ENCODE measurements around the gene IL1RAP. TPM values are rescaled to one million over a fixed set of nuclear protein-coding genes. Genes with fewer than 3 reads are reported as not detected.

The IL1RAP gene
- total RNA-seq, 2 experiments from 2014 or later = 13.7 to 14.7 TPM

DNA sequence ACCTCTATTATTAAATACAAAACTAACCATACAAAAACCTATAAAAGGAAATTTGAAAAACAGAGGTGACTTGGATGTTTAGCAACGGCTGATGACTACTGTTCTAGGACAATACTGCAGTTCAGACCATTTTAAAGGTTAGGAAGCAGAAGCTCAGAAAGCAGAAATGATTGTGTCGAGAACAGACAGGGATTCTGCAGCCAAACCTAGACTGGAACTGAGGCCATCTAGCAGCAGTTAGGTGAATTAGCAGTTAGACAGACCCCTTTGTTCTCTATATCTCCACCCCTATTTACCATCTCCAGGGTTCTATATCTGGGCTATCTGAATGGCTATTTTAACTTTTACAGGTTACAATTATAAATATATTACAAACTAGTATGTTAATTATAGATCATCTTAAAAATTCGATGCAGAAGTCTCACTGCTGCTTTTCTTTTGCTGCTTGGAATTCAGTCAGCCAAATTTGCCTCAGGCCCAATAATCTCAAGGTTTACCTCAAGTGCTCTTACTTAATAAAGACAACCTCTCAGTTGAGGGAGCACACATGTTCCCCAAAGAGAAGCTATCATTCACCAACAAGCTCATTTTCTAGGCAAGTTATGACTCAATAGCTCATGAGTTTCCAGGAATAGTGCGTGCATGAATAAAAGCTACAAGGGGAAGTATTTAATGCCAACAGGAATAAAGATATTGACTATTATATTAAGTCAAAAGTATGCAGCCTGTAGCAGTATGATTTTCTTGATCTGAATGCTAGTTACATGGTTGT is 9.3 kb upstream of the IL1RAP start:
- TF ChIP-seq, protein P1, sequence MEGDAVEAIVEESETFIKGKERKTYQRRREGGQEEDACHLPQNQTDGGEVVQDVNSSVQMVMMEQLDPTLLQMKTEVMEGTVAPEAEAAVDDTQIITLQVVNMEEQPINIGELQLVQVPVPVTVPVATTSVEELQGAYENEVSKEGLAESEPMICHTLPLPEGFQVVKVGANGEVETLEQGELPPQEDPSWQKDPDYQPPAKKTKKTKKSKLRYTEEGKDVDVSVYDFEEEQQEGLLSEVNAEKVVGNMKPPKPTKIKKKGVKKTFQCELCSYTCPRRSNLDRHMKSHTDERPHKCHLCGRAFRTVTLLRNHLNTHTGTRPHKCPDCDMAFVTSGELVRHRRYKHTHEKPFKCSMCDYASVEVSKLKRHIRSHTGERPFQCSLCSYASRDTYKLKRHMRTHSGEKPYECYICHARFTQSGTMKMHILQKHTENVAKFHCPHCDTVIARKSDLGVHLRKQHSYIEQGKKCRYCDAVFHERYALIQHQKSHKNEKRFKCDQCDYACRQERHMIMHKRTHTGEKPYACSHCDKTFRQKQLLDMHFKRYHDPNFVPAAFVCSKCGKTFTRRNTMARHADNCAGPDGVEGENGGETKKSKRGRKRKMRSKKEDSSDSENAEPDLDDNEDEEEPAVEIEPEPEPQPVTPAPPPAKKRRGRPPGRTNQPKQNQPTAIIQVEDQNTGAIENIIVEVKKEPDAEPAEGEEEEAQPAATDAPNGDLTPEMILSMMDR (IDR thresholded peaks at IDR 0.05) = no peak
- Mint-ChIP-seq H3K27me3 (peaks cover 24% of the 10 kb centered on the region), H3K4me3 (no peak overlapping the region), H3K4me1 (ENCODE audit: low read depth) (no peaks in the 10 kb centered on the region), H3K36me3 (ENCODE audit: low read depth) (no peaks in the 10 kb centered on the region), H3K27ac (no peak overlapping the region), H3K9me3 (no peaks in the 10 kb centered on the region)
- no peaks in the 10 kb centered on the region for H3K36me3 ChIP-seq (ENCODE audit: insufficient read depth, low read length)
- ATAC-seq (ENCODE audit: poor library complexity) = no peak
- no peaks in the 10 kb centered on the region for H3K4me1 ChIP-seq (ENCODE audit: insufficient read depth, low read length)
- no peaks in the 10 kb centered on the region for H3K27me3 ChIP-seq (ENCODE audit: control insufficient read depth in 1 of 2, insufficient read depth in 2 of 2, low read length in 2 of 2)
- no peak for DNase-seq
- no peak overlapping the region for H3K4me3 ChIP-seq (ENCODE audit: low read length)
- intact Hi-C loops (cut with DNase I, micrococcal nuclease) = no loop called here
- ChIA-PET CTCF (no interaction called here), POLR2A (interaction anchor here (1.5 kb wide), 1 partner anchor 9 kb away, joined by 7 read pairs; the partner anchor contains the start of gene IL1RAP)
- no peaks in the 10 kb centered on the region for H3K9me3 ChIP-seq (ENCODE audit: control insufficient read depth in 1 of 2, insufficient read depth in 1 of 2, low read length in 2 of 2)
- no peak overlapping the region for H3K27ac ChIP-seq (ENCODE audit: low read depth in 1 of 2, low read length in 2 of 2)

DNA sequence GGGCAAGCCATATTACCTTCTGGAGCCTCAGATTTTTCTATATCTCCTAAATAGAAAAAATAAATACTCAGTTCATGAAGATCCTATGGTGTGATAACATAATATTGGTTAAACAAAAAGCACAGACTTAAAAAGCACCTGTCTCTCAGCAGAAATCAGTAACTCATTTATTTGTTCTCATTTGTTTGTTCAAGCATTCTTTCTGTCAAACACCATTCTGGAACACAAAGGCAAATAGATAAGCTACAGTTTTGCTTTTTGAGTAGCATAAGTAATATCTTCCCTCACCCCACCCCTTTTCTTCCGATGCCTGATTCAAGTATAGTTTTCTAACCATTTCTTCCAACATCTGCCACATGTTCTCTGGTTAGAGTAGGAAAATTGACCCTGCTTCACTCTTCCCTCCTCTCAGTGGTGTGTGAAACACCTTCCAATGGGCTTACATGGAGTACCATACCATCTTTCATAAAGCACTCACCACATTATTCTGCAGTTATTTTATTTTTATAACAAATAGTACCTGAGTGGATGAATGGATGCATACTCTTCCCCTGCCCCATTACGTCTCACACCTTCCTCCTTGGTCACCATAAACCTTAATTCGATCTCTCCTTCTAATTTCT is 8.4 kb upstream of the IL1RAP start:
- Histone ChIP-seq H3K4me1 (ENCODE audit: insufficient read depth, low read length) (no peaks in the 10 kb centered on the region), H3K27ac (ENCODE audit: low read depth in 1 of 2, low read length in 2 of 2) (no peak overlapping the region), H3K9me3 (ENCODE audit: control insufficient read depth in 1 of 2, insufficient read depth in 1 of 2, low read length in 2 of 2) (no peaks in the 10 kb centered on the region), H3K4me3 (ENCODE audit: low read length) (no peak overlapping the region), H3K36me3 (ENCODE audit: insufficient read depth, low read length) (no peaks in the 10 kb centered on the region), H3K27me3 (ENCODE audit: control insufficient read depth in 1 of 2, insufficient read depth in 2 of 2, low read length in 2 of 2) (no peaks in the 10 kb centered on the region)
- peaks cover 22% of the 10 kb centered on the region for H3K27me3 Mint-ChIP-seq
- CTCF ChIA-PET = no interaction called here
- H3K36me3 Mint-ChIP-seq (ENCODE audit: low read depth) = no peaks in the 10 kb centered on the region
- H3K4me3 Mint-ChIP-seq = no peak overlapping the region
- POLR2A ChIA-PET = no interaction called here
- H3K9me3 Mint-ChIP-seq = no peaks in the 10 kb centered on the region
- DNase-seq = no peak
- ATAC-seq (ENCODE audit: poor library complexity) = no peak
- intact Hi-C loops (cut with DNase I, micrococcal nuclease) = no loop called here
- H3K4me1 Mint-ChIP-seq (ENCODE audit: low read depth) = no peaks in the 10 kb centered on the region
- no peak overlapping the region for H3K27ac Mint-ChIP-seq
- TF ChIP-seq, protein P1 (IDR thresholded peaks at IDR 0.05) = no peak

DNA sequence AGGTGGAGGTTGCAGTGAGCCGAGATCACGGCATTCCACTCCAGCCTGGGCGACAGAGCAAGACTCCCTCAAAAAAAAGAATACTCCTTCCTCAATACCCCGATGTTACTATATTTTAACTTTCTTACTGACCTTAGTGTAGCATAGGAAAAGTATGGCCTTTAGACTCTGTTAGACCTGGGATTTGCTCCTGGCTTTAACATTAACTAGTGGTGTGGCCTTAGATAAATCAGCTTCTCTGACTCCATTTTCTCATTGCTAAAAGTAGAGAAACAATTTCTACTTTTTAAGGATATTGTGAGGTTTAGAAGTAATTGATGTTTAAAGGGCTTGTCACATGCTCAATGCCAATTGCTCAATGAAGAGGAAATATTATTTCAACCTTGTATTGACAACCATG is 7.6 kb upstream of the IL1RAP start:
- H3K9me3 ChIP-seq (ENCODE audit: control insufficient read depth in 1 of 2, insufficient read depth in 1 of 2, low read length in 2 of 2) = no peaks in the 10 kb centered on the region
- no peak overlapping the region for H3K4me3 ChIP-seq (ENCODE audit: low read length)
- H3K27ac ChIP-seq (ENCODE audit: low read depth in 1 of 2, low read length in 2 of 2) = no peak overlapping the region
- TF ChIP-seq, protein P1 (IDR thresholded peaks at IDR 0.05) = no peak
- Mint-ChIP-seq H3K27ac (no peak overlapping the region), H3K9me3 (no peaks in the 10 kb centered on the region), H3K27me3 (peaks cover 17% of the 10 kb centered on the region), H3K4me3 (no peak overlapping the region), H3K4me1 (ENCODE audit: low read depth) (no peaks in the 10 kb centered on the region), H3K36me3 (ENCODE audit: low read depth) (no peaks in the 10 kb centered on the region)
- POLR2A ChIA-PET = no interaction called here
- CTCF ChIA-PET = no interaction called here
- ATAC-seq (ENCODE audit: poor library complexity) (no peak), DNase-seq (no peak)
- intact Hi-C loops (cut with DNase I, micrococcal nuclease) = no loop called here
- H3K36me3 ChIP-seq (ENCODE audit: insufficient read depth, low read length) = no peaks in the 10 kb centered on the region
- no peaks in the 10 kb centered on the region for H3K27me3 ChIP-seq (ENCODE audit: control insufficient read depth in 1 of 2, insufficient read depth in 2 of 2, low read length in 2 of 2)
- H3K4me1 ChIP-seq (ENCODE audit: insufficient read depth, low read length) = no peaks in the 10 kb centered on the region

All from CD4-positive, alpha-beta T cell (primary cell).